Brain microvascular endothelial cell (primary cell): ENCODE measurements around the gene AGMO.

Source experiments
- DNase-seq: peaks from one replicate; pipeline ENCODE4 v3.0.0-alpha.2; 2020
- H3K27ac ChIP-seq: fragments of 250-450 bp; sonication (Bioruptor Pico); 2 replicates; pipeline ENCODE4 v1.5.1; 2020; ENCODE audit warnings: mild to moderate bottlenecking, moderate library complexity
- H3K27me3 ChIP-seq: fragments of 250-450 bp; sonication (Bioruptor Pico); replicated peaks from 2 replicates; pipeline ENCODE4 v1.5.1; 2020; ENCODE audit warnings: mild to moderate bottlenecking
- H3K36me3 ChIP-seq: fragments of 250-450 bp; sonication (Bioruptor Pico); replicated peaks from 2 replicates; pipeline ENCODE4 v1.5.1; 2020; ENCODE audit warnings: mild to moderate bottlenecking
- H3K4me3 ChIP-seq: 2 replicates; pipeline ENCODE4 v1.5.1; 2011; ENCODE audit warnings: low read depth, mild to moderate bottlenecking, control low read depth, low read length, moderate library complexity
- in situ Hi-C: cut with HindIII; loops from 2 replicates; pipeline ENCODE4 v1.10.0; 2017; ENCODE audit warnings: low sequenced_read_pairs, low pct_ligation_motif_present
- TF ChIP-seq, protein P1 (sequence below): IDR thresholded peaks from 2 replicates; pipeline ENCODE4 v1.5.1; 2011; ENCODE audit warnings: low read depth, mild to moderate bottlenecking, moderate library complexity, low read length, control low read depth, inconsistent platforms; ENCODE audit errors: missing control alignments

AGMO gene

DNA sequence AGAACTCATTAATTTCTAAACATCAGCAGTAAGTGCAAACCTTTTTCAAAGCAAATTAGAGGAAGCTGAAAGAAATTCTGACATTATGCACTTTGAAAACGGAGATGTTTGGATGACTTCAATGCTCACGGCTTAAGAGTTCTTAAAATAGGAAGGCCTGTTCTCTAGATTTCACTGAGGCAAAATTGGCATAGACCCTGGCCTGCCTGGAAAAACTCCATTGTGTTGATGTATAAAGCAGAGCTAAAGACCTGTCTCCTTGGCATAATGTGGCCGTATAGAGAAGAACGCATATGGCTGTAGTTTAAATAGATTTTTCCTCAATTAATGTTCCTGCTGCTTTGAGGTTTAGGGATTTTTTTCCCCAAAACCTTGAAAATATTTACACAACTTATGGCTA is 24.5 kb upstream of the AGMO start:
- in situ Hi-C loops = no loop called here
- no peaks in the 10 kb centered on the region for H3K27me3 ChIP-seq
- no peak for DNase-seq
- H3K27ac ChIP-seq = no peak overlapping the region
- no peaks in the 10 kb centered on the region for H3K36me3 ChIP-seq
- H3K4me3 ChIP-seq = no peak overlapping the region
- TF ChIP-seq, protein P1, sequence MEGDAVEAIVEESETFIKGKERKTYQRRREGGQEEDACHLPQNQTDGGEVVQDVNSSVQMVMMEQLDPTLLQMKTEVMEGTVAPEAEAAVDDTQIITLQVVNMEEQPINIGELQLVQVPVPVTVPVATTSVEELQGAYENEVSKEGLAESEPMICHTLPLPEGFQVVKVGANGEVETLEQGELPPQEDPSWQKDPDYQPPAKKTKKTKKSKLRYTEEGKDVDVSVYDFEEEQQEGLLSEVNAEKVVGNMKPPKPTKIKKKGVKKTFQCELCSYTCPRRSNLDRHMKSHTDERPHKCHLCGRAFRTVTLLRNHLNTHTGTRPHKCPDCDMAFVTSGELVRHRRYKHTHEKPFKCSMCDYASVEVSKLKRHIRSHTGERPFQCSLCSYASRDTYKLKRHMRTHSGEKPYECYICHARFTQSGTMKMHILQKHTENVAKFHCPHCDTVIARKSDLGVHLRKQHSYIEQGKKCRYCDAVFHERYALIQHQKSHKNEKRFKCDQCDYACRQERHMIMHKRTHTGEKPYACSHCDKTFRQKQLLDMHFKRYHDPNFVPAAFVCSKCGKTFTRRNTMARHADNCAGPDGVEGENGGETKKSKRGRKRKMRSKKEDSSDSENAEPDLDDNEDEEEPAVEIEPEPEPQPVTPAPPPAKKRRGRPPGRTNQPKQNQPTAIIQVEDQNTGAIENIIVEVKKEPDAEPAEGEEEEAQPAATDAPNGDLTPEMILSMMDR = no peak

GRCh38 chr7:15584575-15584974 is 22.8 kb upstream of the AGMO start:
- Histone ChIP-seq H3K27ac (no peak overlapping the region), H3K36me3 (no peaks in the 10 kb centered on the region), H3K4me3 (no peak overlapping the region), H3K27me3 (no peaks in the 10 kb centered on the region)
- in situ Hi-C loops = no loop called here
- no peak for DNase-seq
- TF ChIP-seq, protein P1 = no peak

DNA sequence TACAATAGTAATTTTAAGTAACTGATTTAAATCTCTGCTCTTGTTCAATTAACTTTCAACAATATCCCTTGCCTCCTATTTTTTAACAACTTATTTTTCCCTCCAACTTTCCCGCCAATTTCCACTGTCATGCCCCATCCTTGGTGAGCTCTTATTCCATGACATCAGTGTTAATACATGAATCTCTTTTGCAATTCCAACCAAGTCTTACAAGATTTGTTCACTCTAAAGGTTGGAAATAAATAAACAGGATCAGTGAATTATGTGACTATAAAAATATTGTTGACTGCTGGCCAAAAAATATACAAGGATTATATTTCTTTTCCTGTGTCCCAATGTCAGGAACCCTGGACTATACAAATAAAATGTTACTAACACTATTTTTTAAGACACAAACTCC is 21.0 kb upstream of the AGMO start:
- H3K27me3 ChIP-seq = no peaks in the 10 kb centered on the region
- no peak for DNase-seq
- TF ChIP-seq, protein P1 = no peak
- no peaks in the 10 kb centered on the region for H3K36me3 ChIP-seq
- H3K27ac ChIP-seq = no peak overlapping the region
- in situ Hi-C loops = no loop called here
- no peak overlapping the region for H3K4me3 ChIP-seq

DNA sequence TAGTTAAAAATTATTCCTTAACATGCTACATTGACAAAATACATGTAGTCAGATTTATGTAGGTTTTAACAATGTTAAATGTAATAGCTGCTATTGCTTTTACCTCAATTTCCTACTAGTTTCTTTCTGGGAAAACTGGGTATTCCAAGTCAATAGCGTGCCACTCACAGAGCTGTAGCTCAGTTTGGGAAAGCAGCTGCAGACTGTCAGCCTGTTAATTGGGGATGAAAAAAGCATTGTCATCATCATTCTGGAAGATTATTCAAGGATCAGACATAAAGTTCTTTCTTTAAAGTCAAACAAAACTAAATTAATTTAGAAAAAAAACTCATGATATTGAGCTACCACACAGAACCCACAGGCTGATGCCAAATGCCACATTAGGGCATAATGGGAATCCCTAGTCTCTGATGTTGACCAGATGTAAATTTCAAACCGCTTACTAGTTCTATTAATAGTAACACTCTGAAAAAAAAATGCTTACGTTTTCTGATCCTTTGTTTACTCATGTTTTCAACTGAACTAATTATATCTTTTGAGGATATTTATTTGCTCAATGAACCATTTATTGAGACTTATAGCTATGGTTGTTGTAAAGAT is 19.6 kb upstream of the AGMO start:
- Histone ChIP-seq H3K36me3 (no peaks in the 10 kb centered on the region), H3K4me3 (no peak overlapping the region), H3K27me3 (no peaks in the 10 kb centered on the region), H3K27ac (no peak overlapping the region)
- no peak for DNase-seq
- TF ChIP-seq, protein P1 = no peak
- in situ Hi-C loops = no loop called here

- Histone ChIP-seq H3K27ac (no peak overlapping the region), H3K36me3 (no peaks in the 10 kb centered on the region), H3K4me3 (no peak overlapping the region), H3K27me3 (no peaks in the 10 kb centered on the region)
- no peak for DNase-seq
- in situ Hi-C loops = no loop called here
- TF ChIP-seq, protein P1 = no peak
Measured at GRCh38 chr7:15580604-15581351, 19.0 kb upstream of the AGMO start.

- no peak for DNase-seq
- H3K27me3 ChIP-seq = no peaks in the 10 kb centered on the region
- H3K36me3 ChIP-seq = no peaks in the 10 kb centered on the region
- no peak overlapping the region for H3K4me3 ChIP-seq
- TF ChIP-seq, protein P1 = no peak
- in situ Hi-C loops = no loop called here
- H3K27ac ChIP-seq = no peak overlapping the region
Measured at GRCh38 chr7:15577600-15577999, 15.8 kb upstream of the AGMO start.
